ENCODE measurements around the gene HOXA4.

DNA sequence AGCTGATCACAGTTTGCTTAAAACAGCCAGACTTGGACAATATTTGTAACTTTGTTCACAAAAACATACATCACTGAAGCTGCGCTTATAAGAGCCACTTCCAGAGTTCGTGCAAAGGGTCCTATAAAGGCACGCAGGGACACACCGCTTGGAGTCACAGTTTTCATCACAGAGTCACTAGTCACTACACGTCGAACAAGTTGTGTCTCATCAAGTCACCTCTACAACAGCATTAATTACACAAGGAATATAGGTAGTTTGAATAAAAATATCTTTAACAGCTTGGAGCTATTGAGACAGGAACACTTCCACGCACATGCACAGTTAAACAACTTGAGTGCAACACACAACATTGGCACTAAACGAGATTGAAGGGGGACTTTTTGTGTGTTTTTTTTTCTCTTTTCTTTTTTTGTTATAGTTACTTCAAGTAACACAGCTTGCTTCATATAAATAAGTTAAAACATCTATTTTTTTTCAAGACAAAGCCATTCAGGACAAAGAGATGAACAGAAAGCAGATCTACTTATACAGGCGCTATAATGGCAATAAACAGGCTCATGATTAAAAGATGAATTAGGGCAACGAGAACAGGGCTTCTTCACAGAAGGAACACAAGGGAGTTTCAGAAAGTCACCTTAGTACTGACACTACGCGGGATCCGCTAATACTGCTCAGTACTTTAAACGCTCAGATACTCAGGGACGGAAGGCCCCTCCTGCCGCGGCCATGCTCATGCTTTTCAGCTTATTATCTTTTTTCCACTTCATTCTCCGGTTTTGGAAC lies 10.8 kb upstream of the HOXA4 start:
- TF ChIP-seq, protein P1, sequence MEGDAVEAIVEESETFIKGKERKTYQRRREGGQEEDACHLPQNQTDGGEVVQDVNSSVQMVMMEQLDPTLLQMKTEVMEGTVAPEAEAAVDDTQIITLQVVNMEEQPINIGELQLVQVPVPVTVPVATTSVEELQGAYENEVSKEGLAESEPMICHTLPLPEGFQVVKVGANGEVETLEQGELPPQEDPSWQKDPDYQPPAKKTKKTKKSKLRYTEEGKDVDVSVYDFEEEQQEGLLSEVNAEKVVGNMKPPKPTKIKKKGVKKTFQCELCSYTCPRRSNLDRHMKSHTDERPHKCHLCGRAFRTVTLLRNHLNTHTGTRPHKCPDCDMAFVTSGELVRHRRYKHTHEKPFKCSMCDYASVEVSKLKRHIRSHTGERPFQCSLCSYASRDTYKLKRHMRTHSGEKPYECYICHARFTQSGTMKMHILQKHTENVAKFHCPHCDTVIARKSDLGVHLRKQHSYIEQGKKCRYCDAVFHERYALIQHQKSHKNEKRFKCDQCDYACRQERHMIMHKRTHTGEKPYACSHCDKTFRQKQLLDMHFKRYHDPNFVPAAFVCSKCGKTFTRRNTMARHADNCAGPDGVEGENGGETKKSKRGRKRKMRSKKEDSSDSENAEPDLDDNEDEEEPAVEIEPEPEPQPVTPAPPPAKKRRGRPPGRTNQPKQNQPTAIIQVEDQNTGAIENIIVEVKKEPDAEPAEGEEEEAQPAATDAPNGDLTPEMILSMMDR (IDR thresholded peaks at IDR 0.05; ENCODE audit: insufficient read depth, low read length, poor library complexity, severe bottlenecking): no peak
- no peak for TF ChIP-seq EZH2phosphoT487 (conservative IDR thresholded peaks at IDR 0.05; ENCODE audit: low read length)

All from SU-DHL-6 (cell line).